Nephron progenitor cell (in vitro differentiated cells): Measurements from ENCODE around the gene CCDC28B.

ENCODE experiments used
- DNase-seq: peaks from one replicate; pipeline ENCODE4 v3.0.0; 2021
- H3K27ac Mint-ChIP-seq: 2 replicates; pipeline ENCODE4 v1.8.0; 2021; ENCODE audit warnings: mild to moderate bottlenecking, moderate library complexity, mixed read lengths
- H3K27me3 Mint-ChIP-seq: 2 replicates; pipeline ENCODE4 v1.8.0; 2021; ENCODE audit warnings: mild to moderate bottlenecking, low read depth, mixed read lengths; ENCODE audit not compliant: poor library complexity
- H3K36me3 Mint-ChIP-seq: 2 replicates; pipeline ENCODE4 v1.8.0; 2021; ENCODE audit warnings: low read depth, mixed read lengths
- H3K4me1 Mint-ChIP-seq: 2 replicates; pipeline ENCODE4 v1.8.0; 2021; ENCODE audit warnings: mixed read lengths
- H3K4me3 Mint-ChIP-seq: 2 replicates; pipeline ENCODE4 v1.8.0; 2021; ENCODE audit warnings: mild to moderate bottlenecking, moderate library complexity, mixed read lengths
- H3K9me3 Mint-ChIP-seq: 2 replicates; pipeline ENCODE4 v1.8.0; 2021; ENCODE audit warnings: mild to moderate bottlenecking, moderate library complexity, mixed read lengths
- CTCF ChIP-seq: fragments of 200-600 bp; sonication (generic); IDR thresholded peaks from 2 replicates; pipeline ENCODE4 v1.5.0; 2021; ENCODE audit warnings: antibody characterized with exemption

Gene CCDC28B

GRCh38 chr1:32208891-32209328, 8.5 kb downstream of the CCDC28B start, which contains the start of gene DCDC2B:
Gene DCDC2B (plus strand): TSS chr1:32209089. CDS start chr1:32209094, 5 bp downstream.
- DNase-seq, result no peak
- H3K27me3 Mint-ChIP-seq, result peaks cover 5% of the 10 kb centered on the region
- TF ChIP-seq CTCF, result no peak

GRCh38 chr1:32215629-32216480, 15.5 kb downstream of the CCDC28B start:
- peak; percentile 75 for TF ChIP-seq CTCF
- H3K4me3 Mint-ChIP-seq, result no peak overlapping the region
- peak overlapping the region; percentile 85 for H3K27ac Mint-ChIP-seq
- peaks cover 14% of the 10 kb centered on the region for H3K4me1 Mint-ChIP-seq
- H3K36me3 Mint-ChIP-seq, result peaks cover 19% of the 10 kb centered on the region
- H3K27me3 Mint-ChIP-seq, result peaks cover 4% of the 10 kb centered on the region
- peak; percentile 70 for DNase-seq
- H3K9me3 Mint-ChIP-seq, result no peaks in the 10 kb centered on the region

More at GRCh38 chr1:32208891-32209328, 8.5 kb downstream of the CCDC28B start, which contains the start of gene DCDC2B:
- H3K9me3 Mint-ChIP-seq, result no peaks in the 10 kb centered on the region
- peaks cover 26% of the 10 kb centered on the region for H3K4me1 Mint-ChIP-seq
- H3K27ac Mint-ChIP-seq, result peak within 1 kb of the TSS; percentile 64
- H3K4me3 Mint-ChIP-seq, result no peak within 1 kb of the TSS
- peaks cover 4% of the 10 kb centered on the region for H3K36me3 Mint-ChIP-seq

- H3K36me3 Mint-ChIP-seq, result peaks cover 19% of the 10 kb centered on the region
- no peak overlapping the region for H3K4me3 Mint-ChIP-seq
- TF ChIP-seq CTCF, result no peak
- peaks cover 4% of the 10 kb centered on the region for H3K27me3 Mint-ChIP-seq
- H3K27ac Mint-ChIP-seq, result peak overlapping the region; percentile 64
- no peaks in the 10 kb centered on the region for H3K9me3 Mint-ChIP-seq
- peaks cover 21% of the 10 kb centered on the region for H3K4me1 Mint-ChIP-seq
- no peak for DNase-seq
Measured at GRCh38 chr1:32216566-32216965, 16.2 kb downstream of the CCDC28B start.

DNA sequence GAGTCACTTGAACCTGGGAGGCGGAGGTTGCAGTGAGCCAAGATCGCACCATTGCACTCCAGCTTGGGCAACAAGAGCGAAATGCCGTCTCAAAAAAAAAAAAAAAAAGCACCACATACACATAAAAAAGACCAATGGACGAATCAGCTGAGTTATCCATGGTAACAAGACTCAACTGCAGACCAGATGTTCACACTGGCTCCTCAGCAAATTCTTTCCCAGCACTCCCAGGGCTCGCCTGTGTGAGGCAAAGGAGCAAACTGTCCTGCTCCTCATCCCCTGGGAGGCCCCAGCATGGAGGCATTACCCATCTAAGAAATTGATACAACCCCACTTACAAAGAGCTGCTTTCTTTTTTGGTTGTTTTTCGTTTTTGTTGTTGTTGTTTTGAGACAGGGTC, 18.6 kb downstream of the CCDC28B start:
- Mint-ChIP-seq H3K27ac (no peak overlapping the region), H3K9me3 (no peaks in the 10 kb centered on the region), H3K4me1 (peaks cover 44% of the 10 kb centered on the region), H3K36me3 (peaks cover 24% of the 10 kb centered on the region), H3K4me3 (no peak overlapping the region), H3K27me3 (no peaks in the 10 kb centered on the region)
- TF ChIP-seq CTCF, result no peak
- no peak for DNase-seq

DNA sequence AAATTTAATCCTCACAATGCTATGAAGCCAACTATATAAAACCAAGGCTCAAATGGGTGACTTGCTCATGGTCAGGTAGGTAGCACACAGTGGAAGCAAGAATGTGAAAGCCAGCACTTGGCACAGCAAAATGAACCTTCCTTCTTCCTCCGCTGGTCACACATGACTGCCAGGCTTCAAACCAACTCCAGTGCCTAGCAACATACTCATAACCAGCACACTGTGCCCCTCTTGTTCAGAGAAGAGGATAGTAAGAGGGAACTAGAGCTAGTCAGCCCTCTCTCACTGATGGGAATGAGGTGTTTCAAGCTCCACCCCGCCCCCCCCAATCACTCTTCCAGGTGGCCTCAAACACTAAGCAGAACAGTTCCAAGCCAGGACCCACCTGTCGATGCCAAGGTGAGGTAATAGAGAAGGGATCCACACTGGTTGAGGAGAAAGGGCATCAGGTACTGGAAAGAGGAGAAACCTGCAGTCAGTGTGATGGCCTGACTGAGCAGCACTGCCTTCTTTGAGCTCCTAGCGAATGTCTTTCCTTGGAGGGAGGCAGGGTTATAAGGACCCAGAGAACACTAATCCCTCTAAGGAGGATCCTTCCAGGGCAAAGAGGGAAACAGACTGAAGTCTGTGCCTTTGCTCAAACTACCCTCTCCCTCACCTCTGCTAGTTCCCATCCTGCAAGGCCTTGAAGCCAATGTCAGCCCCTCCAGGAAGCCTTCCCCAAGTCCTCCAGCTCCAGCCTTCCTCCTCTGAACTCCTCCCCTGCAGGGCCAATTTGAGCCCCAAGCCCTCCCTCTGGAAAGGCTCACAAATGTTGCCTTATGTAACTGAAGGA, 20.6 kb downstream of the CCDC28B start:
- Mint-ChIP-seq H3K4me3 (peak overlapping the region; percentile 96), H3K27ac (peak overlapping the region; percentile 95), H3K9me3 (no peaks in the 10 kb centered on the region), H3K4me1 (peaks cover 48% of the 10 kb centered on the region), H3K27me3 (no peaks in the 10 kb centered on the region), H3K36me3 (peaks cover 32% of the 10 kb centered on the region)
- DNase-seq, result no peak
- TF ChIP-seq CTCF, result no peak
